Stimulated activated CD4-positive, alpha-beta T cell treated with anti-CD3 and anti-CD28 coated beads, Interleukin-2, amount 100 ng/mL, for 4 hours (primary cell): ENCODE measurements around the gene C19orf67.

ENCODE experiments used
- DNase-seq: peaks from one replicate; pipeline ENCODE4 v3.0.0-alpha.2; 2020; ENCODE audit warnings: low read depth

Gene C19orf67

DNA sequence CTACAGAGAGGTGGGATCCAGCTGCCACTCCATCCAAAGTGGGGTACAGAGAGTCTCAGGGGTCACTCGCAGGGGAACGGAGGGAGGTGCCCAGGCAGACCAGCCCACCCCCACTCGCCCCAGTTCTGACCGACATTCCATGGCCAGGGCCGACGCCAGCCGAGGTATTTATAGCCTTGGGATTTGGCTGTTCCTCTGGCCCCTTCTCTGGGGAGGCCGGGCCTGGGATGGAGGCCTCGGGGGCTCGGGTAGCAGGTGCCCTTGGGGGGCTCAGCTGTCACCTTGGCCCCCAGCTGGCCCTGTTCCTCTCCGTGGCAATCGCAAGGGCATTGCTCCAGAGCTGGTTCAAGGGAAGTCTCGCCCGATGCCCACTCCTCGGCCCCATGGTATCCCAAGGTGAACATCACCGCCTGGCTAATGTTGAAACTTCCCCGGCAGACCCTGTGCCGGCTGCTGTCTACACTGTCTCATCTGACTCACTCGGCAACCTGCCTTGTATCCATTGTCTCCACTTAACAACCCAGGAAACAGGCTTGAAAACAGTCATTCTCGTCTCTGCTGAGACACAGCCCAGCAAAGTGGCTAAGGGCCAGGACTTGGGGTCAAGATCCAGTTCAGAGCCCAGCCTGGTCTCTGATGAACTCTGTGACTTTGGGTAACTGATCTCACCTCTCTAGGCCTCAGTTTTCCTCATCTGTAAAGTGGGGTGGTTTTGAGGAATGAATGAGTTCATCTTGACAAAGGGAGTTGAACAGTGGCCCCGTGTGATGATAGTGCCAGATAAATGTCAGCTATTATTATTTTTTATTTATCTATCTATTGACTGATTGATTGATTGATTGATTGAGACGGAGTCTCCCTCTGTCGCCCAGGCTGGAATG lies 22.2 kb upstream of the C19orf67 start:
- no peak for DNase-seq

DNA sequence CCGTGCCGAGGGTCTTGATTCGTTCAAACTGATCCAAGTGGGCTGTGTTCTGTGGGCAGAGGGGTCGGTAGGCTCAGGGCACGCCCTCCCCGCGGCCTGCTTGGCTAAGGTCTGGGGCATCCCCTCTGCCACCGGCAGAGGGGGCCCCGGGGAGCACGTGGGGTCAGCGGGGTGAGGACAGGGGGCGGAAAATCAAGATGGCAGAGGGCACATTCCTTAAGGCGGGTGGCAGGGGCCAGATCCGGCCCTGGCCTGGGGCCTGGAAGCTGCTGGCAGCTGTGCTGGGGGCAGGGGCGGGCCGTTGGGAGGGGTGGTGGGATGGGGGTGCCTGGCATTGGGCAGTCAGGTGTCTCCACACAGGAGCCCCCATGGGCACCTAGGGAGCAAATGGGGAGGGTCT lies 21.3 kb upstream of the C19orf67 start:
- no peak for DNase-seq

DNA sequence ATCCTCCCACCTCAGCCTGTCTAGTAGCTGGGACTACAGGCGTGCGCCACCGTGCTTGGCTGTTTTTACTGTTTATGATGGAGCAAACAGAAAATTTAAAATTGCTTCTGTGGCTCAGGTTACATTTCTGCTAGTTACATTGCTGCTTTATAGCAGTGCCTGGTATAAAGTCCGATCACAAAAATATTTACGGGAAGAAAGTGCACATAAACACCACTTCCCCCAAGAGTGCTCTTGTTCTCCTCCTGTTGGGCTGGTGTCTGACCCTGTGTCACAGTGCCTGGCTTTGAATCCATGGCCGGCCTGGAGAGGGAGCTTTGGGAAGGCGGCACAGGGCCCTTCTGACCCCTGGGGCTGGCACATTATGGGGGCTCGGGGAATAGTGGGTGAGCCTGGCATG lies 20.1 kb upstream of the C19orf67 start:
- no peak for DNase-seq

DNA sequence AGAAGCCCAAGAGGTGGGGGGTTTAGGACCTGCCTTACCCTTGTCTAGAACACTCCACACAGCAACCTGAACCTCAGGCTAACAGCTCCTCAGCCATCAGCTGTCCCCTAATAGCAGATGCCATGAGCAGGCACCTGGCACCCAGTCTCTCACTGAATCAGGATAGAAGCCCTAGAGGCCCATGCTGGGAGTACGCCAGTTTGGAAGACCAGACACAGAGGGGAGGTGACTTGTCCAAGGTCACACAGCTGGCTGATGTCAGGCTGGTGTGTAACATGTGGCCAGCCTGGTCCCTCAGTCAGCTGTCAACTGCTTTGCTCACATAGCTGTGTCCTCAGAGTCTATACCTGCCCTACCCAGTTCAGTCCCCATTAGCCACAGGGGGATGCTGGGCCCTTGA lies 17.7 kb upstream of the C19orf67 start:
- DNase-seq = no peak

DNA sequence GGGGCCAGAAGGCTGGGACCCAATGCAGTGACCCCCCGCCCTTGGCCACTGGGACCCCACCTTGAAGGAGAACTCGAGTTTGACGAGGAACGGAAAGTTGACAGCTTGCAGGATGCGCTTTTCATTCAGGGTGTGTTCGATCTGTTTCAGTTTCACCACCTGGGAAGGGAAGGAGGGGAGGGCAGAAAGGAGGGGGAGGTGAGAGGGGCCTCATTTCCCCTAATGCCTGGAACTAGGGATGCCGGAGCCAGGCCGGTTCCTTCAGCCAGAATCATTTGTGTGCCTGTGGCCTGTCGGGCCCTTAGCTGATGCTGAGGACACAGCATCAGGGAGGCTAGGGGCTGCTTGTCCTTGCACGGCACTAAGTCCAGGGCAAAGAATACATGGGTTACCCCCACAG lies 17.2 kb upstream of the C19orf67 start:
- DNase-seq = no peak

DNA sequence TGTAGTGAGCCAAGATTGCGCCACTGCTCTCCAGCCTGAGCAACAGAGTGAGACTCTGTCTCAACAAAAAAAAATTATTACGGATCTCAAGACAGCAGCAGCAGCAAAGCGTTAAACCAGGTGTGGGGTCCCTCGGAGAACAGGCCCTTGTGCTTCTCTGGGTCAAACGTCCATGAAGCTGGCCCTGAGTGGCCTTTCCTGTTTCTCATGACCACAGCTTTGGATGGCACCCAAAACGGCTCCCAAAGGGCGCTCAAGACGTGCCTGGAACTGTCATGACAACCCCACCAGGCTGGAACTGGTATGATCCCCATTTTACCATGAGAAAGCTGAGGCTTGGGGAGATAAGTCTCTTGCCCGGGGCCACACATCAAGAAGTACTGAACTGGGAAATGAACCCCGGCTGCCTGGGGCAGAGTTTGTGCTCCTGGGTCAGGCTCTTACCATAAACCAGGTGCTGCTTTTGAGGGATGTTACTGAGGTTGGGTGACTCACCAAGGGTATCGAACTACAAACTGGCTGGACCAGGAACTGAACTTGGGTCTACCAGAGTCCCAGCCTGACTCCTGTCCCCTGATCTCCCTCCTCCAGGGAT lies 16.6 kb upstream of the C19orf67 start:
- no peak for DNase-seq

DNA sequence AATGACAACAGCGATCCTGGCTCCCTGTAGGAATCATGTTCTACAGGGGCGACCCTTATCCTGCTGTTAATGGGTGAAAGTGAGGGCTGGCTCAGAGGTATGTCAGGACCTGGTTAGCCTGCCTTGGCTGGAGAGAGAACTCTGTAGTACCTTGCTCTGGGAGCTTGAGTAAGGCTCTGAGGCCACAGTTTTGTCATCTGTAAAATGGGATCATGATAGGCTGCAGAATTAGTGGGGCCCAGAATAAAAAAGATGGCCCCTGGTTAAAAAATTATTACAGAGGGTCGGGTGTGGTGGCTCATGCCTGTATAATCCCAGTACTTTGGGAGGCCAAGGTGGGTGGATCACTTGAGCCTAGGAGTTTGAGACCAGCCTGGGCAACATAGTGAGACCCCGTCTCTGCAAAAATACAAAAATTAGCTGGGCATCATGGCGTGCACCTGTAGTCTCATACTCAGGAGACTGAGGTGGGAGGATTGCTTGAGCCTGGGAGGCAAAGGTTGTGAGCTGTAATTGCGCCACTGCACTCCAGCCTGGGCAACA lies 15.5 kb upstream of the C19orf67 start:
- DNase-seq = no peak

DNA sequence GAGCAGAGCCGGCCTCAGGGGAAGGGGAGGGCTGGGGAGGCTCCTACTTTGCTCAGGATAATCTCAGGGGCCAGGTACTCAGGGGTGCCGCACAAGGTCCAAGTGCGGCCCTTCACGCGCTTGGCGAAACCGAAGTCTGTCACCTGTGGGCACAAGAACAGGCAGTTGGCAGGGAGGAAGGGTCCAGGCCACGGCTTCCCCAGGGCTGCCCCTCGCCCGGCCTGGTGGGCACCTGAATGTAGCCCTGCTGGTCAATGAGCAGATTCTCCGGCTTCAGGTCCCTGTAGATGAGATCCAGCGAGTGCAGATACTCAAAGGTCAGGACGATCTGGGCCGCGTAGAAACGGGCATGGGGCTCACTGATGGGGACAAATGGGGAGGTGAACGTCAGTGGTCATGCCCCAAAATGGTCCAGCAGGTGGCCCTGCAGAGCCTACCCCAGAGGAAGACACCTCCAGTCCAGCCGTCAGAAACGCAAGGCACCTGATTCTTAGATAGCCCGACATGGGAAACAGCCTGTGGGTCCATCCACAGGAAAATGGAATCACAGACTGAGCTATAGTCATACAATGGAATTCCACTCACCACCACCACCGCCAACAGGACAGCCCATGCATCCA lies 12.1 kb upstream of the C19orf67 start:
- no peak for DNase-seq

DNA sequence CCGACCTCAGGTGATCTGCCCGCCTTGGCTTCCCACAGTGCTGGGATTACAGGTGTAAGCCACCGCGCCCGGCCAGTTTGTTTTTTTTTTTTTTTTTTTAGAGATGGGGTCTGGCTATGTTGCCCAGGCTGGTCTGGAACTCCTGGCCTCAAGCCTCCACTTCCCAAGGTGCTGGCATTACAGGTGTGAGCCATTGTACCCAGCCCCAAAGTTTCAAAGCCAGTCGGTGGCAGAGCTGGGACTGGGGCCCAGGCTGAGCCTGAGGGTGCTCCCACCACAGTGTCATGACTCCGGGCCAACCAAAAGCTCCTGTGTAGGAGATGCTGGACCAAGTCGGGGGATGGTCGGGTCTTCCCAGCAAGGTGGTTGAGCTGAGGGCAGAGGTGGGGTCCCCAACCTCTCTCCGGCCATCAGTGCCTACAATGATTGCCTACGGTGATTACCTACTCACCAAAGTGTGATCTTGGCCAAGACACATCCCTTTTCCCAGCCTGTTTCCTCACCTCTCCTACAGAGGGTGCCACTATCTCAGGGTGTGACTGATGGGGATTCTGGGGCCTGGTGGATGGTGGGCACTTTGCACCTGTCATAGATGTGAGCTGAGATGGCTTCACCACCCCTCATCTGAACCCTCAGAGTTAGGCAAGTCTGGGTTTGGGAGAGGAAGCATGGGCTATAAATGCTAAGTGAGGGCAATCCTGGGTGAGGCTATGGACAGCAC lies 10.8 kb upstream of the C19orf67 start:
- DNase-seq = no peak

DNA sequence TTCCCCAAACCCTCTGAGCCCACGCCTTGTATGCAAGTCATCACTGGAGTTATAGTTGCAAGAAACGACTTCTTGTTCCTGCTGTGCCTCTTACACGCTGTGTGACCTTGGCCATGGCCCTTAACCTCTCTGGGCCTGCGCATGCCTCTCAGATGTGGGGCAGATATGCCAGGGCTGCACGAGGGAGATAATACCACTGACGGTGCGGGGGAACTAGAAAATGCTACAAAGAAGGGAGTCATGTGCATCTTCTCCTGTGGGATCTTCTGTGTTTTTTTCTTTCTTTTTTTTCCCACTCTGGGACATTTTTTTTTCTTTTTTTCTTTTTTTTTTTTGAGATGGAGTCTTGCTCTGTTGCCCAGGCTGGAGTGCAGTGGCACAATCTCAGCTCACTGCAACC lies 9.3 kb upstream of the C19orf67 start:
- no peak for DNase-seq

DNA sequence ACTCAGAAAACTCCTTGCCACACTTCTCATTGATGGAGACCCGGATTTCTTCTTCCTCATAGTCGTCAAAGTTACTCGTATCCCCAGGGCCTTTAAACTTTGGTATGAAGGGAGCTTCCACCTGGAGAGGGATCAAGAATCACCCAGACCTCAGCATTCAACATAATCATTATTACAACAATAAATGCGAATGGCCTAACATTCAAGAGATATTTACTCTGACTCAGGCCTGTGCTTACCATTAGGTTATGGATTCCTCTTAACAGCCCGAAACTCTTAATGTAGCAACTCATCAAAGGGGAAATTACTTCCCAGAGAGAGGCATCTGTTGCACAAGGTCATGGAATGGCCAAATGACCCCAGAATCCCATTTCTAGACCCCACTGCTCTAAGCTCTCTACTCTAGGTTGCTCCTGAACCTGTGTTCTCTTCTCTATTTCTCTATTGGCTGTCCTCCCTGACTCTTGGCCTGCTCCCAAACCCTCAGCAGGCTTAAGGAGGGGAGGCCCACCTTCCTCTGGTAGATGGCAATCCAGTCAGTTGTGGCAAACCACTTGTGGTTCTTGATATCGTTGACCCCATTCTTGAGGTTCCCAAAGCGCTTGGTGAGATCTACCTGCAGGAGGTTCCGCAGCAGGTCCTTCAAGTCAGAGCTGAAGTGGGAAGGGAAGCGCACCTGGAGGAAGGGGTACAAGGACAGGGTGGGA lies 7.7 kb upstream of the C19orf67 start:
- no peak for DNase-seq

DNA sequence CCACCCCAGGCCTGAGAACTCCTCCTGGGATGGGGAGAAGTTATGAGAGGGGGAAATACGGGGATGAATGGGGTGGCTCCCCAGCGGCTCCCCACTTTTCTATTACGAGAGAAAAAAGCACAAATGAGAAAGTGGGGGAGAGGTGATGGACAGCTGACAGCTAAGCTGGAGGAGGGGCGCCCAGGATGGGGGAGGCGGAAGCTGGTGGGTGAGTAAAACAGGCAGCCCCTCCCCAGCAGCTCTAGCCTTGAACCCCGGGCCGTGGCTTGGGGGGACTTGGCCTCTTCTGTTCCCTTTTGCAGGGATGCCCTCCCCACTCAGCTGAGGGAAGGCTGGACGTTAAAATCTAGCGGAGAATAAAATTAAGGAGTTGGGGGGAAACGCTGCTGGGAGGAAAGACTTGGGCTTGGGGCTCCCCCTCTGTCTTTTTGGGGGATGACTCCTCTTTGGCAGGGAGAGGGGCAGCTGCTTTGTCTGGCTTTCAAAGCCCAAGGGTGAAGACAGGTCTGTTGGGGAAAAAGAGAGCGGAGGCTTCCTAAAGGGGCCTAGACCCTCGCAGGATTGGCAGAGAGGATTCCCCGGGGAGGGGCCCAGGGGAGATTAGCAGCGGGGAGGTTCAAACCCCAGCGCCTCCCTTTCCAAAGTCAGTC lies 6.4 kb upstream of the C19orf67 start:
- DNase-seq = no peak

DNA sequence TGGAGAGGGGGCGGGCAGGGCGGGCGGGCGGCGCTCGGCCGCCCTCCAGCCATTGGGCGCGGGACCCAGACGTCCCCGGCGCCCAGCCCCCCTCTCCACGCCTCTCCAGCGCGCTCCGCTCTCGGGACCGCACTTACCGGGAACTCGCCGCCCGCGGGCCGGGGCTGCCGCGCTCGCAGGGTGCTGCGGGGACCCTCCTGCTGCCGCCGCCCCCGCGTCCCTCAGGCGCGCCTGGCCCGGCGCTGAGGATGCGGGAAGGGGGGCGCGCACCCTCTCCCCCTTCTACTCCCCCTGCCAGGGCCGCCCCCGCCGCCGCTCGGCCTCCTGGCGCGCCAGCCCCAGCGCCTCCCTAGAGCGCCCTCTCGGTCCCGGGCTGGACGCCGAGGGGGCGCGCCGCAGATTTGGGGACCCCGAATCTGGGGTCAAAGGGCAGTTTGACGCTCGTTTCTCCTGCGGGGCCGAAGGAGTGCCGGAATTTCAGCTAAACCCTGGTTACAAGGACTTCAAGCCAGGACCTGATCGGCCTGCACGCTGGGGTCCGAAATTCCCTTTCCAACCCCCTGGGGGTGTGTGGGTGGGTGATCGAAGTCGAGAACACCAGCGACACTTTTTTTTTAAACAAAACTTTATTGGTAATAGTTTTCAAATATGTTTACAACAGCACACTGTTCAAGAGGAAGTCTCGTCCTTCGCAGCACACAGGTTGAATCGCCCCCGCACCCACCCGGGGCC lies 5.7 kb upstream of the C19orf67 start:
- DNase-seq = no peak

DNA sequence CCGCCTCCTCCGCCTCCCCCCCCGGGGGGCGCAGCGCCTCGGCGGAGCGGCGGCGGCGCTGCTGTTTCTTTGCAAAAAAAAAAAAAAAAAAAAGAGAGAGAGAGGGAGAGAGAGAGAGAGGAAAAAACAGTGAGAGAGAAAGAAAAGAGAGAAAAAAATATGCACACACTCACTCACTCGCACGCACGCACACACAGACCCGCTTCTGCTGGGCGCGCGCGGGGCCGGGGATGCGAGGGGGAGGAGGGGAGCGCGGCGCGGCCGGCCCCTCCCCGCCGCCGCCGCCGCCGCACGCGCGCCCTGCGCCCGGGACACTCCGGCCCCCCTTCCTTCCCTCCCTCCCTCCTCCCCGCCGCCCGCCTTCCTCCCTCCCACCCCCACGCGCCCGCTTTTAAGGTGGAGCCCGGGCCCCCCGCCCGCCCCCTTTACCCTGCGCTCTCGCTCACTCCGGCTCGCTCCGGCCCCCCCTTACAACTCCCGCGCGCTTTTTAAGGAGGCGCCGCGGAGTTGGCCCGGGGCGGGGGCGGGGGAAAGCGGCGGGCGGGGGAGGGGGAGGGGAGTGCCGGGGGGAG lies 5.0 kb upstream of the C19orf67 start, which contains the start of gene SAMD1:
Gene SAMD1 (minus strand): TSS at position 243 of the 572 bp plus-strand sequence.
- DNase-seq = peak; percentile 86

DNA sequence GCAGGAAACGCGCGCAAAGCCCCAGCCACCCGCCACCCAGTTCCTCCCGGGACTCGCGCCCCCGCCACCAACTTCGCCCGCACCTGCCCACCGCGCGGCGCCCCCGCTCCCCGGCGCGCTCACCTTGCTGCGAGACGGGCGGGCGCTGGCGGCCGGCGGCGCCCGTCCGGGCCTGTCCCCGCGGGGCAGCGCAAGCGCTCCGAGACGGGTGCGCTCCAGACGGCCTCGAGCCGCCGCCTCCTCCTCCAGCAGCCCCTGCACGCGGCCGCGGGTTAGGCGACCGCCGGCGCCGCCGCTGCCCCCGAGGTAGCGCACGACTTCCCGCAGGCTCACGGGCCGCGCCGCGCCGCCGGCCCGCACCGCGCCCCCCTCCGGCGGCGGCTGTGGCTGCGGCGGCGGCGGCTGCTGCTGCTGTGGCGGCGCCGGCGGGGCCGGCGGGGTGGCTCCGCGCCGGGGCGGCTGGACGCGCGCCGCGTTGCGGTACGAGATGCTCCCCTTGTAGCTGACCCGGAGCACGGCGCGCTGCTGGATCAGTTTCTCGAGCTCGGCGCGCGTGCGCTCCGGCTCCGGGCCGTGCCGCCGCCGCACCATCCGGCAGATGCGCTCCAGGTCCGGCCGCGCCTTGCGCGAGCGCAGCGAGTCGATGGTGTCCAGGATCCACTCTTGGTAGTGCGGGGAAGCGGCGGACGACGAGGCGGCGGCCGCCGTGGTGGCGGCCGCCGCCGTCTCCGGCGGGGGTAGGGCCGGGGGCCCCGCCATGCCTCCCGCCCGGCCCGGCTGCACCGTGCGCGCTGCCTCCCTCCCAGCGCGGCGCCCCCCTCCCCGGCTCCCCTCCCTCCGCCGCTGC lies 4.3 kb upstream of the C19orf67 start:
- DNase-seq = no peak

DNA sequence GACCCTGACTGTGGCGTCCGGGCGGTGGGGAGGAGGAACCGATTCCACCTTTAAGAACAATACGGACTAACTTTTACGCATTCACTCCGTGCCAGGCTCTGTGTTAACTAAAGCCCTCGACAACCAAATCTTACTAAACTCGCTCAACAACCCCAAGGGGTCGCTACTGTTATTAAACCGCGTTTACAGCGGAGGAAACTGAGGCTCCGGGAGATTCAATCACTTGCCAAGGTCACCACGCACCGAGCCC lies 3.8 kb upstream of the C19orf67 start:
- no peak for DNase-seq

DNA sequence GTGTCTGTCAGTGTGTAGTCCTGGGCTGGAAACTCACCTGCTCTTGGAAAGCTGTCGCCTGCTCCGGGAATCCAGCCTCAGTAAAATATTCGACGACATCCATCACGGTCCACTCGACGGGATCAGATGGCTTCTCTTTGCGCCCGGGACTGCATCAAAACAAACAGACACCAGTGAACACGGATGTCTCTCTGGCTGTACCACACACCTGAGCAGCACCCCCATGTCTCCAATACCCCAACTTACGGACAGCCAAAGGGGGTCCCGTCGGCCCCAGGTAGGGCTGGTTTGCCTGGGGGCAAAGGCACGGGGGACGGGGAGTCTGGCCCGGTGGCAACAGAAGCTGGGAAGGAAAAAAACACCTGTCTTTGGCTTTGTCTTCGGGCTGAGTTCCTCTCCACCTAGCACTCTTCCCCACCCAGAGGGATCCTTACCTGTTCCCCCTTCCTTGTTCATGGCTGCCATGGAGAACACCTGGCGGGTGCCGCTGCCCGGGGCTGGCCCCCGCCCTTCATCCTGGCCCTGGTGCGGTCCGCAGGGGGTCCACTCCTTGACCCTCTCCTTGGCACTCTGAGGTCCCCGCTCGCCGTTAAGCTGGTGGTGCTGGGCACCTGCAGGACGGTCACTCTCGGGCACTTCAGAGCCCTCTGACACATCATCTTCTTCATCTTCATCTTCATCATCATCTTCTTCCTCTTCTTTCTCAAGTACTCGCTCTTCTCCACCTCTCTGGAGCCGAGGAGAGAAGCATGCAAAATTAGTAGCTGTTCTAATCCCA lies 3.2 kb upstream of the C19orf67 start:
- DNase-seq = no peak

DNA sequence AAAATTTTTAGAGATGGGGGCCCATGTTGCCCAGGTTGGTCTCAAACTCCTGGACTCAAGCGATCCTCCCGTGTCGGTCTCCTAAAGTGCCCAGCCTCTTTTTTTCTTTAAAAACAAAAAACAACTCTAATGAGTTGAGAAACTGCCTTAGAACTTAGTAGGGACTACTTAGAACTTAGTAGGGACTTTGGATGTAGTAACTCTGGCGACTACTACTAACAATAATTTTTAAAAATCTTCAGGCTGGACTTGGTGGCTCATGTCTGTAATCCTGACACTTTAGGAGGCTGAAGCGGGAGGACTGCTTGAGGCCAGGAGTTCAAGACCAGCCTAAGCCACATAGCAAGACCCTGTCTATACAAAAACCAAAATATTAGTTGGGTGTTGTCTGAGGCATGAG lies 515 bp upstream of the C19orf67 start:
- DNase-seq = no peak

DNA sequence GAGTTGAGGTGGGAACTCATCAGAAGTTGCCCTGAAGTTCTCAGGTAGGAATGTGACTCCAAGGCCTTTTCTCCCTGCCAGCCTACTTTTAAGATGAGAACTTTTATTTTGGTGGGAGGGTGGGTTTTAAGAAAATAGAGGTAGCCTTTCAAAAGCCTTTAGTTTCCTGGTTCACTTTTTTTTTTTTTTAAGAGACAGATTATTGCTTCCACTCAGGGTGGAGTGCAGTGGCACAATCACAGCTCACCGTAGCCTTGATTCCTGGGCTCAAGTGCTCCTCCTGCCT lies 3.0 kb downstream of the C19orf67 start:
- no peak for DNase-seq
